DOHH2 (cell line): ENCODE results near the gene PDE3B.

Experiments
- EZH2phosphoT487 ChIP-seq: fragments of 200-600 bp; sonication (generic); IDR thresholded peaks from 2 replicates; pipeline ENCODE4 v1.6.1; 2017; ENCODE audit warnings: borderline replicate concordance, mild to moderate bottlenecking, antibody characterized with exemption, low read length, moderate library complexity, mixed read lengths
- TF ChIP-seq, protein P1 (sequence below): fragments of 200-600 bp; sonication (generic); IDR thresholded peaks from one replicate; pipeline ENCODE4 v1.5.1; 2014; ENCODE audit warnings: antibody characterized with exemption, mild to moderate bottlenecking, low read depth, low read length; ENCODE audit not compliant: poor library complexity, severe bottlenecking

DNA sequence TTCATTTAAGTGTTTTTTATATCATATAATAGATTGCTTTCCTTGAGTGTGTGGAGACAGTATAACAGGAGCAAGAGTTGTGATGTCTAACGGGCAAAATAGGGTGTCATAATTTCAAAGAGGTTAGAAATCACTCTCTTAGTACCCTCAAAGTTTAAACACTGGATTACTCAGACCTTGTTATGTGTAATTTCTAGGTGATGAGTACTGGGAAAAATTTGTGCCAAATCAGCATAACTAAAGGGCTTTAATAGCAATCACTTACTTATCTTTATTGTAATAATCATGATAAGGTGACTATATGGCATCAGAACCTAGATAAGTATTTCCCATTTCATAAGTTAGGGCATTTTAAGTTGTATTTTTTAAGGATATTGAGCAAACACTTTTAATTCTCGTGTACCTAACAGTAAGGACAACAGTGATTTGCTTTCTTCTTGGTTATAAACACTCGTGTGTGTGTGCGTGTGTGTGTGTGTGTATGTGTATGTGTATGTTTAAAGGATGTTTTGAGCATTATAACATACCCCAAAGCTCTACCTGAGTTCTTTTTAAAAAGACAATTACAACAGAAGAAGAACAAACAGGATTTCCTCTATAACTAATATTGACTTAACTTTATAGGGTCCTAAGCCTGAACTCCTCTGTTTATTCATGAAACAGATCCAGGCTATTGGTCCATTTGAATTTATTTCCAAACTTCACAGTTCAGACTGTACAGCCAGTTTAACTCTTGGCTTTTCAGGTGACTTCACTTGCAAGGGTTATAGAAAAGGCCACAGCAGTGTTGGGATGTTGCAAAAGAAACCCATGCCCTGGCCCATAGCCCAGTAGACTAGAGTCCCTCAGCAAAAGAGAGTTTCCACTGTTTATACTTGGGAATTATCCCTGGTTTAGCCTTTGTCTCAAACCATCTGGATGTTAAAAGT lies 23.7 kb upstream of the PDE3B start:
- TF ChIP-seq, protein P1, sequence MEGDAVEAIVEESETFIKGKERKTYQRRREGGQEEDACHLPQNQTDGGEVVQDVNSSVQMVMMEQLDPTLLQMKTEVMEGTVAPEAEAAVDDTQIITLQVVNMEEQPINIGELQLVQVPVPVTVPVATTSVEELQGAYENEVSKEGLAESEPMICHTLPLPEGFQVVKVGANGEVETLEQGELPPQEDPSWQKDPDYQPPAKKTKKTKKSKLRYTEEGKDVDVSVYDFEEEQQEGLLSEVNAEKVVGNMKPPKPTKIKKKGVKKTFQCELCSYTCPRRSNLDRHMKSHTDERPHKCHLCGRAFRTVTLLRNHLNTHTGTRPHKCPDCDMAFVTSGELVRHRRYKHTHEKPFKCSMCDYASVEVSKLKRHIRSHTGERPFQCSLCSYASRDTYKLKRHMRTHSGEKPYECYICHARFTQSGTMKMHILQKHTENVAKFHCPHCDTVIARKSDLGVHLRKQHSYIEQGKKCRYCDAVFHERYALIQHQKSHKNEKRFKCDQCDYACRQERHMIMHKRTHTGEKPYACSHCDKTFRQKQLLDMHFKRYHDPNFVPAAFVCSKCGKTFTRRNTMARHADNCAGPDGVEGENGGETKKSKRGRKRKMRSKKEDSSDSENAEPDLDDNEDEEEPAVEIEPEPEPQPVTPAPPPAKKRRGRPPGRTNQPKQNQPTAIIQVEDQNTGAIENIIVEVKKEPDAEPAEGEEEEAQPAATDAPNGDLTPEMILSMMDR = no peak
- no peak for TF ChIP-seq EZH2phosphoT487
